Camera-type eye (tissue), 1 donor: Measurements from ENCODE around the gene KRTAP1-4. TPM values are rescaled to one million over a fixed set of nuclear protein-coding genes. Genes with fewer than 3 reads are reported as not detected.

Experiments used
- total RNA-seq: library from RNA; depleted of rRNA; stranded (reverse); fragments of >200 nt; gene quantifications from one replicate; pipeline ENCODE4 v1.2.3, GENCODE V29; 2014

Gene KRTAP1-4, protein sequence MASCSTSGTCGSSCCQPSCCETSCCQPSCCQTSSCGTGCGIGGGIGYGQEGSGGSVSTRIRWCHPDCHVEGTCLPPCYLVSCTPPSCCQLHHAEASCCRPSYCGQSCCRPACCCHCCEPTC
- not detected for total RNA-seq

DNA sequence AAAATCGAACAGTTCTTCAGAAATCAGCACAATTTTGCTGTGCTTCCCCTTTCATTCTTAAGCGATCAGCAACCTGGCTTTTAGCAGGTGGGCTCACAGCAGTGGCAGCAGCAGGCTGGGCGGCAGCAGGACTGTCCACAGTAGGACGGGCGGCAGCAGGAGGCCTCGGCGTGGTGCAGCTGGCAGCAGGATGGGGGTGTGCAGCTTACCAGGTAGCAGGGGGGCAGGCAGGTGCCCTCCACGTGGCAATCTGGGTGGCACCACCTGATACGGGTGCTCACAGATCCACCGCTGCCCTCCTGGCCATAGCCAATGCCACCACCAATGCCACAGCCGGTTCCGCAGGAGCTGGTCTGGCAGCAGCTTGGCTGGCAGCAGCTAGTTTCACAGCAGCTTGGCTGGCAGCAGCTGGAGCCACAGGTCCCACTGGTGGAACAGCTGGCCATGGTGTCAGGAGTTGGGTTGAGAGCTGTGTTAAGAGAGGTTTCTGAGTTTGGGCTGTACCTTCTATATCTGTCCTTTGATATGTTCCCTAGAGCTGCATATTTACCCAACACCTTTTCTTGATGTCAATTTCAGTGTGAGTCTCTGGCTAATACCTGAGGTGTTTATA is at the start of gene KRTAP1-4:
TSS of gene KRTAP1-4 (minus strand) at position 563 of the 613 bp plus-strand sequence. CDS start at position 446, 117 bp downstream.

DNA sequence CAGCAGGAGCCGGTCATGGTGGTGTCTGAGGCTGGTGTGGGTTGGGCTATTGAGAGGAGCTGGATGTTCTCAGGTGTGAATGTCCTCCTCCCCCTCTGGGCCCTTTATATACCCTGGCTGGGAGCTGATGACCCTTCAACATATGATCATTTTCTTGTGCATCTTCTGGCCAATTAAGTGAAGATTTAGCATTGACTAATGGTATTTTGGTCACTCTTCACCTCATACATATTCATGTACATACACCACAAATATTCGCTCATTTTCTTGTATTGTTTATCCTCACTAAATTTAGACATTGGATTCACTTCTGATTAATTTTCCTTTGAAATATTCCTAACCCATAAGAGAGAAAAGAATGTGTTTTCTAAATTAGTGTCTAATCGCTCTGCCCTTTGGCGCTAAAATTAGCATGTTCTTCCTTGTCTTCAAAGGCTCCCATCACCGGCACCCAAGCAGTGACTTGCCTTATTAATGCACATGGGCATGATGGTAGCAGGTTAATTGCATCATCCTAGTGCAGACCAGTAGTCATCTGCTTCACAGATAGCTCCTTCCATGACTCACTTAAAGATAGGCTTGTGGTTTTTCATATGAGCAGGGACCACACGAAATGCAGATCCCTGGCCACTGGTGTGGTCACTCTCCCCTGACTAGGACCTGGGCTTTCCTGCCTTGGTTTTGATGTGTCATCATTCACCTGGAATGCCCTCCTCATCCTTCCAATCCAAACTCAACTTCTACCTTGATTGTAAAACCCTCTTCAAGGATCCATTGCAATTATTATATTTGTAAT is 36.0 kb upstream of the KRTAP1-4 start, which contains the start of gene KRTAP2-4:
TSS of gene KRTAP2-4 (minus strand) at position 51 of the 796 bp plus-strand sequence. CDS start at position 17, 34 bp downstream.

DNA sequence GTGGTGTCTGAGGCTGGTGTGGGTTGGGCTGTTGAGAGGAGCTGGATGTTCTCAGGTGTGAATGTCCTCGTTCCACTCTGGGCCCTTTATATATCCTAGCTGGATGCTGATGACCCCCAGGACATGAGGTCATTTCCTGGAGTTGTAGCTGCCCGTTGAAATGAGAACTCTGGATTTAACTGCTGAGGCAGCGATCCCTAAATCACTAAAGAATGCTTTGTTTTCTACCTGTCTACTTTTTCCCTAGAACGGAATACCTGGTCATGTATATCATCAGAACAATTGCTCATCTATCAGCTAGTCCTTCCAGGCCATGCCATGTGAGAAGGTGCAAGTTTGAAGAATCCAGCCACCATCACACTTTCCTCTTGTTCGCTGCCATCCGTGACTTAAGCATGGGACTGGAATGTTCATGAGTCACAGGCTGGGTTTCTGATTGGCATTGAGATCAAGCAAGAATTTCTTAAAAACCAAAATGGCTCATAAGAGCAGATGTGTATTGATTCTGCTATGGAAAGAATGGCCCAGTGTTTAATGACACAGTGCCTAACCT is 30.1 kb upstream of the KRTAP1-4 start, which contains the start of gene KRTAP2-3:
TSS of gene KRTAP2-3 (minus strand) at position 63 of the 553 bp plus-strand sequence. CDS start 64 bp downstream, outside the sequence.

DNA sequence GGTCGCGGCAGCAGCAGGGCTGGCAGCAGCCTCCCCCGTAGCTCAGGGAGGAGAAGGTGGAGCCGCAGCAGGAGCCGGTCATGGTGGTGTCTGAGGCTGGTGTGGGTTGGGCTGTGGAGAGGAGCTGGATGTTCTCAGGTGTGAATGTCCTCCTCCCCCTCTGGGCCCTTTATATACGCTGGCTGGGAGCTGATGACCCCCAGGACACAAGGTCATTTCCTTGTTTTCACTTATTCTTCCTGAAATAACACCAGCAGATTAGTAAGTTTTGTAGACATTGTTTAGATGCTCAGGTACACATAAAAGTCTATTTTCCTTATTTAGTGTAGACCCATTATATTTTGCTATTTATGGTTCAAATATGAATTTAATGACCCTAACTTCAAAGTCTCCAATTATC is 25.1 kb upstream of the KRTAP1-4 start, which contains the start of gene KRTAP2-2:
TSS of gene KRTAP2-2 (minus strand) at position 101 of the 400 bp plus-strand sequence. CDS start at position 82, 19 bp downstream.

DNA sequence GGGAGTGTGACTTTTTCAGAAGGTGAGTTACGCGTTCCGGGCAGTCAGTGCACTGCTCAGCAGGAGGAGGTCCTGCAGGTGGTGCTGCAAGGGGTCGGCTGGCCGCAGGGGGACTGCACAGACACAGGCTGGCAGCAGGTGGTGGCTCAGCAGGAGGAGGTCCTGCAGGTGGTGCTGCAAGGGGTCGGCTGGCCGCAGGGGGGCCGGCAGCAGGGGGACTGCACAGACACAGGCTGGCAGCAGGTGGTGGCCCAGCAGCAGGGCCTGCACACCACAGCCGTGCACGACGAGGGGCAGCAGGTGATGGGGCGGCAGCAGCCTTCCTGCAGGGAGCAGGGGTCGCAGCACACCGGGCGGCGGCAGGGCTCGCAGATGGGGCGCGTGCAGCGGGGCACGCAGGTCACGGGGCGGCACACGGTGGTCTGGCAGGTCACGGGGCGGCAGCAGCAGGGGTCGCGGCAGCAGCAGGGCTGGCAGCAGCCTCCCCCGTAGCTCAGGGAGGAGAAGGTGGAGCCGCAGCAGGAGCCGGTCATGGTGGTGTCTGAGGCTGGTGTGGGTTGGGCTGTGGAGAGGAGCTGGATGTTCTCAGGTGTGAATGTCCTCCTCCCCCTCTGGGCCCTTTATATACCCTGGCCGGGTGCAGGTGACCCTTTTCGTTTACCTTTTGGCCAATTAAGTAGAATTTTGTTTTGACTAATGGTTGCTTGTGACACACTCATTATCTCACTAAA is 16.9 kb upstream of the KRTAP1-4 start, which contains the start of gene KRTAP2-1:
TSS of gene KRTAP2-1 (minus strand) at position 582 of the 731 bp plus-strand sequence. CDS start at position 533, 49 bp downstream.

DNA sequence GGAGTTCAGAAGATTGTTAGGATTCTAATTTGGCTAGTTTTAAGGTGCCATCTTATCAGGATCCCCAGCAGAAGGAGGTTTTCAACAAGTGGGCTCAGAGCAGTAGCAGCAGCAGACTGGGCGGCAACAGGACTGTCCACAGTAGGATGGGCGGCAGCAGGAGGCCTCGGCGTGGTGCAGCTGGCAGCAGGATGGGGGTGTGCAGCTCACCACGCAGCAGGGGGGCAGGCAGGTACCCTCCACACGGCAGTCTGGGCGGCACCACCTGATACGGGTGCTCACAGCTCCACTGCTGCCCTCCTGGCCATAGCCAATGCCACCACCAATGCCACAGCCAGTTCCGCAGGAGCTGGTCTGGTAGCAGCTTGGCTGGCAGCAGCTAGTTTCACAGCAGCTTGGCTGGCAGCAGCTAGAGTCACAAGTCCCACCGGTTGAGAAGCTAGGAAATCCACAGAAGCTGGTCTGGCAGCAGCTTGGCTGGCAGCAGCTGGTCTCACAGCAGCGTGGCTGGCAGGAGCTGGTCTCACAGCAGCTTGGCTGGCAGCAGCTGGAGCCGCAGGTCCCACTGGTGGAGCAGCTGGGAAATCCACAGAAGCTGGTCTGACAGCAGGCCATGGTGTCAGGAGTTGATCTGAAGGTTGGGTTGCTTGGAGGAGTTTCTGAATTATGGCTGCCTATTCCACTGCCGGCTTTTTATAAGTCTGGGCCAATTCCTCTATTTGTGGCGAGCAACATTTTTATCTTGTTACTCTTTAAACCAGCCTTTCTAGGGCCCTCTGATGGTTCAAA is 11.0 kb upstream of the KRTAP1-4 start, which contains the start of gene KRTAP1-1:
TSS of gene KRTAP1-1 (minus strand) at position 668 of the 789 bp plus-strand sequence. CDS start at position 615, 53 bp downstream.

DNA sequence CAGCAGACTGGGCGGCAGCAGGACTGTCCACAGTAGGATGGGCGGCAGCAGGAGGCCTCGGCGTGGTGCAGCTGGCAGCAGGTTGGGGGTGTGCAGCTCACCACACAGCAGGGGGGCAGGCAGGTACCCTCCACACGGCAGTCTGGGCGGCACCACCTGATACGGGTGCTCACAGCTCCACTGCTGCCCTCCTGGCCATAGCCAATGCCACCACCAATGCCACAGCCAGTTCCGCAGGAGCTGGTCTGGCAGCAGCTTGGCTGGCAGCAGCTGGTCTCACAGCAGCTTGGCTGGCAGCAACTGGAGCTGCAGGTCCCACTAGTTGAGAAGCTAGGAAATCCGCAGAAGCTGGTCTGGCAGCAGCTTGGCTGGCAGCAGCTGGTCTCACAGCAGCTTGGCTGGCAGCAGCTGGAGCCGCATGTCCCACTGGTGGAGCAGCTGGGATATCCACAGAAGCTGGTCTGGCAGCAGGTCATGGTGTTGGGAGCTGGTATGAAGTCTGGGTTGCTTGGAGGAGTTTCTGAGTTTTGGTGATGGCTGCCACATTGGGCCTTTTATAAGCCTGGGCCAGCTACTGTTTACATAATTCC is 4.4 kb upstream of the KRTAP1-4 start, which contains the start of gene KRTAP1-3:
TSS of gene KRTAP1-3 (minus strand) at position 529 of the 590 bp plus-strand sequence. CDS start at position 476, 53 bp downstream.

DNA sequence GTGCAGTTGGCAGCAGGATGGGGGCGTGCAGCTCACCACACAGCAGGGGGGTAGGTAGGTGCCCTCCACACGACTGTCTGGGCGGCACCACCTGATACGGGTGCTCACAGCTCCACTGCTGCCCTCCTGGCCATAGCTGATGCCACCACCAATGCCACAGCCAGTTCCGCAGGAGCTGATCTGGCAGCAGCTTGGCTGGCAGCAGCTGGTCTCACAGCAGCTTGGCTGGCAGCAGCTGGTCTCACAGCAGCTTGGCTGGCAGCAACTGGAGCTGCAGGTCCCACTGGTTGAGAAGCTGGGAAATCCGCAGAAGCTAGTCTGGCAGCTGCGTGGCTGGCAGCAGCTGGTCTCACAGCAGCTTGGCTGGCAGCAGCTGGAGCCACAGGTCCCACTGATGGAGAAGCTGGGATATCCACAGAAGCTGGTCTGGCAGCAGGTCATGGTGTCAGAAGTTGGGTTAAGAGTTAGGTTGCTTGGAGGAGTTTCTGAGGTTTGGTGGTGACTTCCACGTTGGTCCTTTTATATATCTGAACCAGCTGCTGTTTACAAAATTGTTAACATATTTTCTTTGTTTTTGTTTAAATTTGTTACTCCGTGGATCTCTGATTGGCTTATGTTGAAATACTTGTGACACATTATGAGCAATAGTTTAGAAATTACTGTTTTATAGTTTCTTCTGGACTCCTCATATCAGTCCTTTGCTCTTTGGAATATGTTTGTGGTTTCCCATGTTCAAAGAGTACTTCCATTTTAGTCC is 3.1 kb downstream of the KRTAP1-4 start, which contains the start of gene KRTAP1-5:
TSS of gene KRTAP1-5 (minus strand) at position 494 of the 757 bp plus-strand sequence. CDS start at position 441, 53 bp downstream.

DNA sequence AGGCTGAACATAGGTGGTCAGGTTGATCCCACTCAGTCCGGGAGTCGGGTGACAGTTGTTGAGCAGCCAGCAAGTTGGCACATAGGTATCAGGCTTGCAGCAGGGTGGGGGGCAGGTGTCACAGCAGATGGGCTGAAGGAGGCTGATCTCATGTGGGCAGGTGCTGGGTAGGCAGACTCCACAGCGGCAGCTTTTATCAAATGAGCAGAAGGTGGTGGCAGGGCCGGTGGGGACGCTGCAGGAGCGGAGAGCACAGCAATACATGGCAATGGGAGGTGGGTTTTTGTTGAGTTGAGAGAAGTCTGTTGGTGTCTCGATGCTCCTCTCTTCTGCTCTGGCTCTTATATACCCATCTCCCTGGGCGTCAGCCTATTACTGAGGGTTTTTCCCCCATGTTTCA is 21.2 kb downstream of the KRTAP1-4 start, which contains the start of gene KRTAP3-1:
TSS of gene KRTAP3-1 (minus strand) at position 318 of the 400 bp plus-strand sequence. CDS start at position 264, 54 bp downstream.

DNA sequence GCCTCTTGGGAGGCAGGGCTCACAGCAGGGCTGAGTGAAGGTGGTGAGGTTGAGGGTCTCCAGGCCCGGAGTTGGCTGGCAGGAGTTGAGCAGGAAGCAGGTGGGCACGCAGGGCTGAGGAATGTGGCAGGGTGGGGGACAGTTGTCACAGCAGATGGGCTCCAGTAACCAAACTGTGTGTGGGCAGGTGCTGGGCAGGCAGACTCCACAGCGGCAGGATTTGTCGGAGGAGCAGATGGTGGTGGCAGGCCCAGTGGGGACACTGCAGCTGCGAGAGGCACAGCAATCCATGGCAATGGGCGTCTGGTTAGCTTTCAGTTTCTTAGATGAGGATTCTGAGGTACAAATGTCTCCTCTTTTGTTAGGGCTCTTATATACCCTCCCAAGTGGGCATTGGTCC is 30.4 kb downstream of the KRTAP1-4 start, which contains the start of gene KRTAP3-2:
TSS of gene KRTAP3-2 (minus strand) at position 344 of the 400 bp plus-strand sequence. CDS start at position 291, 53 bp downstream.

DNA sequence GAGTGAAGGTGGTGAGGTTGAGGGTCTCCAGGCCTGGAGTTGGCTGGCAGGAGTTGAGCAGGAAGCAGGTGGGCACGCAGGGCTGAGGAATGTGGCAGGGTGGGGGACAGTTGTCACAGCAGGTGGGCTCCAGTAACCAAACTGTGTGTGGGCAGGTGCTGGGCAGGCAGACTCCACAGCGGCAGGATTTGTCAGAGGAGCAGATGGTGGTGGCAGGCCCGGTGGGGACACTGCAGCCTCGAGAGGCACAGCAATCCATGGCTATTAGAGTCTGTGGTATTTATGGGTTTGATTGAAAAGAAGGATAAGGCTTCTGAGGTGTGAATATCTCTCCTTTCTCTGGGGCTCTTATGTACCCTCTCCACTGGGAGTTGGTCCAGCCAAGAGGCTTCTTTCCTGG is 36.2 kb downstream of the KRTAP1-4 start, which contains the start of gene KRTAP3-3:
TSS of gene KRTAP3-3 (minus strand) at position 326 of the 400 bp plus-strand sequence. CDS start at position 259, 67 bp downstream.

DNA sequence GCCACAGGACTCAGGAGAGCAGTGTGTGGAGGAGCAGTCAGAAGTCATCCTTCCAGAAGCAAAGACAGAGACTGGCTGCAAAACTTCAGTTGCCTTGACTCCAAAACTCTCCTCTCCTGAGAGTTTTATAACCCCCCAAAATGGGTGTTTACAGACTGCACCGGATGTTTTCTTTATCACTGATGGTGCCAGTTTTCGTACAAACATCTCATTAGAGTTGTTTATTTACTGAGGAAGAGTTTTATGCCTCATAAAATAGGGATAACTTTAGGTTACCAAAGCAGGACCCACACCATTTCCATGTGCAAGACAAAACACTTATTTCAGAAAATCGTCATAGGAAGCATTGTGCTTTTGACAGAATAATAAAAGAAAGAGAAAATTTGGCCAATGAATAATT is 45.8 kb downstream of the KRTAP1-4 start, which contains the start of gene KRT40:
TSS of gene KRT40 (minus strand) at position 101 of the 400 bp plus-strand sequence. CDS start at position 48, 53 bp downstream.

Other genes with a start within 250 kb of the KRTAP1-4 start
- gene KRT27, start 247.6 kb downstream of the KRTAP1-4 start, total RNA-seq, result 0.22 TPM
- 0.27 TPM for gene KRT28, start 230.2 kb downstream of the KRTAP1-4 start, total RNA-seq
- 14.5 TPM for gene KRT10, start 207.6 kb downstream of the KRTAP1-4 start, total RNA-seq
- 50.0 TPM for gene KRT12, start 163.0 kb downstream of the KRTAP1-4 start, total RNA-seq
- not detected for gene KRT20, start 145.0 kb downstream of the KRTAP1-4 start, total RNA-seq
- gene KRT23, start 92.5 kb downstream of the KRTAP1-4 start, total RNA-seq, result 9.0 TPM
- gene KRT39, start 63.2 kb downstream of the KRTAP1-4 start, total RNA-seq, result 0.44 TPM
- gene KRT40, start 45.9 kb downstream of the KRTAP1-4 start, total RNA-seq, result 1.4 TPM
- gene KRTAP3-3, start 36.0 kb downstream of the KRTAP1-4 start, total RNA-seq, result not detected
- gene KRTAP3-2, start 30.3 kb downstream of the KRTAP1-4 start, total RNA-seq, result not detected
- not detected for gene KRTAP3-1, start 21.1 kb downstream of the KRTAP1-4 start, total RNA-seq
- gene KRTAP1-5, start 3.0 kb downstream of the KRTAP1-4 start, total RNA-seq, result not detected
- not detected for gene KRTAP1-3, start 4.7 kb upstream of the KRTAP1-4 start, total RNA-seq
- not detected for gene KRTAP1-1, start 11.3 kb upstream of the KRTAP1-4 start, total RNA-seq
- not detected for gene KRTAP2-1, start 17.1 kb upstream of the KRTAP1-4 start, total RNA-seq
- not detected for gene KRTAP2-2, start 25.0 kb upstream of the KRTAP1-4 start, total RNA-seq
- gene KRTAP2-3, start 29.9 kb upstream of the KRTAP1-4 start, total RNA-seq, result not detected
- not detected for gene KRTAP2-4, start 35.7 kb upstream of the KRTAP1-4 start, total RNA-seq
- gene KRTAP4-7, start 54.0 kb upstream of the KRTAP1-4 start, total RNA-seq, result not detected
- not detected for gene KRTAP4-8, start 67.9 kb upstream of the KRTAP1-4 start, total RNA-seq
- not detected for gene KRTAP4-16, start 72.0 kb upstream of the KRTAP1-4 start, total RNA-seq
- gene KRTAP4-9, start 75.2 kb upstream of the KRTAP1-4 start, total RNA-seq, result not detected
- not detected for gene KRTAP4-11, start 88.2 kb upstream of the KRTAP1-4 start, total RNA-seq
- gene KRTAP4-12, start 94.0 kb upstream of the KRTAP1-4 start, total RNA-seq, result not detected
- gene KRTAP4-6, start 110.3 kb upstream of the KRTAP1-4 start, total RNA-seq, result not detected
- gene KRTAP4-5, start 119.6 kb upstream of the KRTAP1-4 start, total RNA-seq, result not detected
- gene KRTAP4-4, start 130.6 kb upstream of the KRTAP1-4 start, total RNA-seq, result not detected
- gene KRTAP4-3, start 138.0 kb upstream of the KRTAP1-4 start, total RNA-seq, result not detected
- not detected for gene KRTAP4-2, start 148.0 kb upstream of the KRTAP1-4 start, total RNA-seq
- not detected for gene KRTAP4-1, start 154.7 kb upstream of the KRTAP1-4 start, total RNA-seq
- gene KRTAP9-1, start 159.7 kb upstream of the KRTAP1-4 start, total RNA-seq, result not detected
- gene KRTAP9-2, start 196.5 kb upstream of the KRTAP1-4 start, total RNA-seq, result not detected
- gene KRTAP9-3, start 202.3 kb upstream of the KRTAP1-4 start, total RNA-seq, result not detected
- gene KRTAP9-8, start 207.8 kb upstream of the KRTAP1-4 start, total RNA-seq, result 0.44 TPM
- gene KRTAP9-4, start 219.5 kb upstream of the KRTAP1-4 start, total RNA-seq, result not detected
- not detected for gene KRTAP9-9, start 225.2 kb upstream of the KRTAP1-4 start, total RNA-seq
- gene KRTAP9-6, start 235.2 kb upstream of the KRTAP1-4 start, total RNA-seq, result not detected
- gene KRTAP9-7, start 245.5 kb upstream of the KRTAP1-4 start, total RNA-seq, result not detected